ENCODE results near the gene LMO7.

DNA sequence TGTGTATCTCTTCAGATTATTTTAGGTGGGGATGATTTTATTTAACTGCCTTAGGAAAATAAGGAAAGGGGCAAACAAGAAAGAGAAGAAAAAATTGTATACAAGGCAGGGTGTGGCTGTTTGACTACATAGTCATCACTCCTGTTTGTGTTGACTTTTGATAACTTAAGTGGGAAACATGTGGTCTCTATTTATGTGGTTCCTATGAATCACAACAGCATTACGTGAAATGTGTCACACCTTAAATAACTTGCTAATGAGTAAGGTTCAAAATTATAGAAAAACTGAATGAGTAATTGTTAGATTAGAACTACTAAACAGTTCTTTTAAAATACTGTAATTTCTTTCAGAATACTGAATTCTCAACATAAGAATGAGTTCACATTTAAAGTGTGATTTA, 69.3 kb downstream of the LMO7 start:
- TF ChIP-seq RAD21 (IDR thresholded peaks at IDR 0.05; ENCODE audit: low read depth) (no peak), EP300 (IDR thresholded peaks at IDR 0.05; ENCODE audit: borderline replicate concordance) (no peak), CEBPB (IDR thresholded peaks at IDR 0.05) (no peak), CREB1 (IDR thresholded peaks at IDR 0.05; ENCODE audit: low read depth) (no peak), TAF1 (IDR thresholded peaks at IDR 0.05; ENCODE audit: low read depth) (no peak), EGR1 (IDR thresholded peaks at IDR 0.05) (no peak), YY1 (IDR thresholded peaks at IDR 0.05; ENCODE audit: low read depth) (no peak), TEAD4 (IDR thresholded peaks at IDR 0.05) (no peak)
- TF ChIP-seq, protein P1, sequence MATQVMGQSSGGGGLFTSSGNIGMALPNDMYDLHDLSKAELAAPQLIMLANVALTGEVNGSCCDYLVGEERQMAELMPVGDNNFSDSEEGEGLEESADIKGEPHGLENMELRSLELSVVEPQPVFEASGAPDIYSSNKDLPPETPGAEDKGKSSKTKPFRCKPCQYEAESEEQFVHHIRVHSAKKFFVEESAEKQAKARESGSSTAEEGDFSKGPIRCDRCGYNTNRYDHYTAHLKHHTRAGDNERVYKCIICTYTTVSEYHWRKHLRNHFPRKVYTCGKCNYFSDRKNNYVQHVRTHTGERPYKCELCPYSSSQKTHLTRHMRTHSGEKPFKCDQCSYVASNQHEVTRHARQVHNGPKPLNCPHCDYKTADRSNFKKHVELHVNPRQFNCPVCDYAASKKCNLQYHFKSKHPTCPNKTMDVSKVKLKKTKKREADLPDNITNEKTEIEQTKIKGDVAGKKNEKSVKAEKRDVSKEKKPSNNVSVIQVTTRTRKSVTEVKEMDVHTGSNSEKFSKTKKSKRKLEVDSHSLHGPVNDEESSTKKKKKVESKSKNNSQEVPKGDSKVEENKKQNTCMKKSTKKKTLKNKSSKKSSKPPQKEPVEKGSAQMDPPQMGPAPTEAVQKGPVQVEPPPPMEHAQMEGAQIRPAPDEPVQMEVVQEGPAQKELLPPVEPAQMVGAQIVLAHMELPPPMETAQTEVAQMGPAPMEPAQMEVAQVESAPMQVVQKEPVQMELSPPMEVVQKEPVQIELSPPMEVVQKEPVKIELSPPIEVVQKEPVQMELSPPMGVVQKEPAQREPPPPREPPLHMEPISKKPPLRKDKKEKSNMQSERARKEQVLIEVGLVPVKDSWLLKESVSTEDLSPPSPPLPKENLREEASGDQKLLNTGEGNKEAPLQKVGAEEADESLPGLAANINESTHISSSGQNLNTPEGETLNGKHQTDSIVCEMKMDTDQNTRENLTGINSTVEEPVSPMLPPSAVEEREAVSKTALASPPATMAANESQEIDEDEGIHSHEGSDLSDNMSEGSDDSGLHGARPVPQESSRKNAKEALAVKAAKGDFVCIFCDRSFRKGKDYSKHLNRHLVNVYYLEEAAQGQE (IDR thresholded peaks at IDR 0.05; ENCODE audit: low read depth), result no peak
